HPDE6-E6E7 (cell line): ENCODE results near the gene SERPINB13.
A peak's percentile ranks its signal among the peaks of the same experiment; 100 is the strongest.

Source experiments
- DNase-seq: peaks from one replicate; pipeline ENCODE4 v3.0.0; 2011; ENCODE audit warnings: missing footprints; ENCODE audit errors: extremely low spot score

Gene SERPINB13, protein sequence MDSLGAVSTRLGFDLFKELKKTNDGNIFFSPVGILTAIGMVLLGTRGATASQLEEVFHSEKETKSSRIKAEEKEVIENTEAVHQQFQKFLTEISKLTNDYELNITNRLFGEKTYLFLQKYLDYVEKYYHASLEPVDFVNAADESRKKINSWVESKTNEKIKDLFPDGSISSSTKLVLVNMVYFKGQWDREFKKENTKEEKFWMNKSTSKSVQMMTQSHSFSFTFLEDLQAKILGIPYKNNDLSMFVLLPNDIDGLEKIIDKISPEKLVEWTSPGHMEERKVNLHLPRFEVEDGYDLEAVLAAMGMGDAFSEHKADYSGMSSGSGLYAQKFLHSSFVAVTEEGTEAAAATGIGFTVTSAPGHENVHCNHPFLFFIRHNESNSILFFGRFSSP

DNA sequence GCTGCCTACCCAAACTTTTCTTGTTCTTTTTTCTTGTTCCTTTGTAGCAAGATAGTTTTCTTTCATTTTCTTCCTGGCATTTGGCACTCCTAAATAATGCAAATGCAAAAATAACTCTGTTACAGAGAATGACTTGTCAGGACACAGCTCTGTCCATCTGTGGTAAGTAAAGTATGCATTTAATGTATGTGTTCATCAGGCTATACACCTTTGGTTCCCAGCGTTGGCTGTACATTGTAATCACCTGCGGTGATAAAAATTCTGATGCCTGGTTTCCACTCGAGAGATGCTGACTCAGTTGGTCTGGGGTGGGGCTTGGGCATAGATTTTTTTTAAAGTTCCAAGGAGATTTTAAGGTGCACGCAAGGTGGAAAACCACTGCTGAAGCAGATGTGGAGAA lies at the start of gene SERPINB13:
SERPINB13 (plus strand) TSS at position 378 of the 400 bp plus-strand sequence. CDS start 1,325 bp downstream, outside the sequence.
- peak; percentile 71 for DNase-seq

DNA sequence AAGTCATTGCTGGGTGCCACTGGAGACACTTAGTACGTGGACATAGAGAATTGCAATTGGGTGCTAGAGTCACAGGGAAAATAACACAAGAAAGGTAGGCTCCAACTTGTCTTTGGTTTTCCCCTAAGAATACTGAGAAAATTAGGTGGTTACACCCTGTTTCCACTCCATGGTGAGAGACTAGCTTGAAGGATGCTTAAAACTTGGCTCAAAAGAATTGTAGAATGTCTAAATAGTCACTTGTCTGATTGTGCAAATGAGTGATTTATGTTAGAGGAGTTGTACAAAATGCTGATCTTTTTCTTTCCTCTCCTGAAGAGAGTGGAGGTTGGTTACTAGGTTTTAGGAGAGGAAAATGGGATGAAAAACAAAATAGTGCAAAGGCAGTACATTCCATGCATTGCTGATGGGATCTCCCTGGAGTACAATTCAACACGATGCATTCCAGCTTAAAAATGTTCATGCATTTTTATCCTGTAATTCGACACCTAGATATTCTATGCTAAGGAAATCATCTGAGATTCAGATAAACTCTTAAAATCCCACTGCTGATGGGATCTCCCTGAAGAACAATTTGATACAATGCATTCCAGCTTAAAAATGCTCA lies 47.1 kb upstream of the SERPINB13 start:
- no peak for DNase-seq

DNA sequence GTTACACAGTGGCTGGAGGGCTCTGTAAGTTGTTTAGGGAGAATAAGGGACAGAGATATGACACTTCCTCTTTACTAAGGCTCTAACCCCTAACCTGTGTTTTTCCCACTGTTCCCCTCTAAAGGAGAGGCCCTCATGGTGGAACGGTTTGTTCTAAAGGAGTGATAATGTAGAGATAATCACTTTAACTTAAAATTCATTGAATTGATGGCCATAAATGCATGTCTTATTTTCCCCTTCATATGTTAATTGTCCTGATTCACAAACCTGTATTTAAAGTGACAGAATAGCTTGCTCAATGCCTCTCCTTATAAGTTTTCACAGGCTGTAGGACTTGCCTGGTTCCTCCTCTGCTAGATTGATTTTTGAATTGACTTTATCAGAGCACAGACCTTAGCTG lies 45.1 kb upstream of the SERPINB13 start, which contains the start of gene SERPINB12:
SERPINB12 (plus strand) TSS at position 301 of the 400 bp plus-strand sequence. CDS start 13,791 bp downstream, outside the sequence.
- DNase-seq: no peak

DNA sequence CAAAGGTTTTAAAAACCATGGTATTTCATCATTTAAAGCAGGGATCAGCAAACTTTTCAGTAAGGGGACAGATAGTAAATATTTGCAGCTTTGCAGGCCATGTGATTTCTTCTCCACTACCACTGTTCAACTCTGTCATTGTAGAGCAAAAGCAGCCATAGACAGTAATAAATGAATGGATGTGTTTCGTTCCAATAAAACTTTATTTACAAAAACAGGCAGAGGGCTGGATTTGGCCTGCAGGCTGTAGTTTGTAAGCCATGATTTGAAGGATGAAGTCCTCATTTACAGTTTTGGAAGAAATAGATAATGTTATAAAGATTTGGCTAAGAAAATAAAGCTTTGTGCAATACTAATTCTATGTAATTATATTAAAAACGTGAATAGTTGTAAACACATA lies 43.1 kb upstream of the SERPINB13 start:
- no peak for DNase-seq

DNA sequence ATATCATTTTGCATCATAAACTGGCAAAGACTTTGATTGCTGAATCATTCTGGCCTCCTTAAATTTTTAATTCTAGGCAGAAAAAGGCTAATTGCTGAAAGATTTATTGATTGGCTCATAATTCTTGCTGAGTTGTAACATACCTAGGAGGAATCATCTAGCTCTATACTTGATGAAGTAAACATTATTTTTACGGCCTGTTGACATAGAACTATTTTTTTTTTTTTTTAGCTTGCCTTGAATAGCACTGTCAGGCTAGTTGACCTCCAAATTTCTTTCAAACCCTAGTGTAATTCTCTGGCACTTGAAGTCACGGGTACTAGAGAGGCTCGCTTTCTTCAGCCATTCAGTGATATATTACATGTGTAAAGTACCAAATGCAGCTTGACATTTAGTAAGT lies 42.1 kb upstream of the SERPINB13 start:
- no peak for DNase-seq

DNA sequence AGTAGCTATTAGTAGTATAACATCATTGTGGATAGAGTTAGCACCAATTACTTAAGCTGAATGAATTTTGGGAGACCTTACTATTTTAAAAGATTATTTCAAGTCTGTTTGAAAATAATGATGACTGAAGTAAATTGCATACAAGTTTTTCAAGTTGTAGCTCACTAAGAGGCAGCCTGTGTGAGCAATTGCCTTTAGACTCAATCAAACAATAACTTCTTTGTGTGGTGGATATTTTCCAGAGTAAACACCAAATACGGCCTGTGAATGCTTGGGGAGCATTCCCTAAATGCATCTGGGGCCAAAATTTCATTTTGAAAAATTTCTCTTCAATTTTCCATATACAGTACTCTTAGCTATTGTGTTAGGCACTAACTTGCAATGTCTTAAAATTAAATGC lies 37.1 kb upstream of the SERPINB13 start:
- no peak for DNase-seq

DNA sequence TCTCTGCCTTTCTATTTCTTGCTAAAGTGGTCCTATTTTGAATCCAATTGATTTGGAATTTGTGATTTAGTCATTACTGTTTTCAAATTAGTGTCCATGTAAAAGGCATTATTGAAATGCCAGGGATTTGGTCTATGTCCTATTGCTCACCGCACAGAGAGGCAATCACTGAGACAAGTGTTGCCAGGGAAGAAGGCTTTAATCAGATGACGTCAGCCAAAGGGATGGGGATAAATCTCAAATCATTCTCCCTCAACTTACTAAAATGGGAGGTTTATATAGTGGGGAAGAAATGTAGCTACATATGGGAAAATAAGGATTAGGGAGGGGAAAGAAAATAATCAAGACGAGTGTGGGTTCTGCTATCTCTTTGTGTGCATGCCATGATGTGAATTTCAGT lies 35.4 kb upstream of the SERPINB13 start:
- no peak for DNase-seq

DNA sequence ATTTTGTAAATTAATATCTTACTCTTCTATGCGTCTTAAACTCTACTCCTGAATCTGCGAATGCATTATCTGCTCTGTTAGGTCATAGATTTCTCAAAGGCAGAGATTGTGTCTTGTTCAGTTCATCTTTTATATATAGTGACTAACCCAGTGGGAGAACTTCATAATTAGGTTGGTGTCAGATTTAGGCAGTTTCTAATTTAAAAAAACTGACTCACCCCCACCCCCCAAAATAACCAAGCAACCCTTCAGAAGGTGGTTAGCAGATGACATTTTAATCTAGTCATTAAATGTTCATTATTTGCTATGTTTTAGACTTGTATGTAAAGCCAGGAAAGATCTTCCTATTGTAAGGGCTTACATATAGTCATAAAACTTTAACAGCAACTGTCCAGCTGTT lies 34.6 kb upstream of the SERPINB13 start:
- DNase-seq: no peak

DNA sequence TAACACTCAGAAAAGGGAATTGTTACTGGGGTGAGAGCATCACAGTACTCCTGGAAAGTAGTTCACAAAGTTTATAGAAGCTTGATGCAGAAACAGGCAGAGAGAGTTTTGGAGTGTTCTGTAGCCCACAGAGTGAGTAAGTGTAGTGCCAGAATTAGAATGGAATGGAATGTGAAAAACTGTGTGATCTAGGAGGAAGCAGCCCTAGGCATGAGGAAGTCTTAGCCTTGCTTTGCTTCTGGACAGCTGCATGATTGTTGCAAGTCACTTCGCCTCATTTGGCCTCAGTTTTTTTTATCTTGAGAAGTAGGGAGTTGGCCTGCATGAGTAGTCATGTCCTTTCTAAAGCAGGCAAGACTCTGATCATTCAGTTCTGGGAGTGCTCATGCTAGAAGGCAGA lies 34.1 kb upstream of the SERPINB13 start:
- peak; percentile 78 for DNase-seq

DNA sequence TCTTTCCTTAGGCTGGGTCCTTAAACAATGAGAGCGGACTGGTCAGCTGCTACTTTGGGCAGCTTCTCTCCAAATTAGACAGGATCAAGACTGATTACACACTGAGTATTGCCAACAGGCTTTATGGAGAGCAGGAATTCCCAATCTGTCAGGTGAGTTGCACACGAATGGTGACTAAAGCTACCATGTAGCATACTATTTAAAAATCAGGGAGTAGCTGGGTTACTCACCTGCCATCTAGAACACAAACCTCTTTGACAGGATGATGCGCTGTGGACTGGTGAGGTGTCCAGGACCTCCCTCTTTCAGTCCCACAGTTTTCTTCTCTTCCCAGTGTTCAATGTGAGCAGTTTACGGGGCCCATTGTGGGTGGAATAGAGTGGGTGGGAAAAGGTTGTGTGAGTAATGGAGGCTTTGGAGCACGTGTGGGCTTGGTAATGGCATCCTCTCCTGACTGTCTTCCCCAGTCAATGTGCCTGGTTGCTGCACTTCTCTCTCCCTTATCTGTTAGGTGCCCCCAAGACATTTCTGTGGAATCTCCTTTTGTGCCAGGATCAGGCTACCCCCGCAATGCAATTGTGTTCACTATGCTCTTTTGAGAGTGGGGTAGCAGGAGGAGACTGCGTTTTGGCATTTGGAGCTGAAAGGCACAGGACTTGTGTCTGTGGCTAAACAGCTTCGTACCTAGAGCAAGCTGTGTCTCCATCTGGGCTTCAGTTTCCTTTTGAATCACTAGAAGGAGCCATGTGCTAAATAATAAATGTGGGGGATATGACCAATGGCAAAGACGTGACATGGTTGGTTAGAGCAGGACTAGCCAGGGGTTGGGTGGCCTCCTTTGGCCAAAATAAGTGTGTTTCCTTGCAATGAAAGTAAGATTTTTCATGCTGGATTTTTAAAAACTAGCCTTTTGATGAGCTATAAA lies 27.3 kb upstream of the SERPINB13 start:
- no peak for DNase-seq

DNA sequence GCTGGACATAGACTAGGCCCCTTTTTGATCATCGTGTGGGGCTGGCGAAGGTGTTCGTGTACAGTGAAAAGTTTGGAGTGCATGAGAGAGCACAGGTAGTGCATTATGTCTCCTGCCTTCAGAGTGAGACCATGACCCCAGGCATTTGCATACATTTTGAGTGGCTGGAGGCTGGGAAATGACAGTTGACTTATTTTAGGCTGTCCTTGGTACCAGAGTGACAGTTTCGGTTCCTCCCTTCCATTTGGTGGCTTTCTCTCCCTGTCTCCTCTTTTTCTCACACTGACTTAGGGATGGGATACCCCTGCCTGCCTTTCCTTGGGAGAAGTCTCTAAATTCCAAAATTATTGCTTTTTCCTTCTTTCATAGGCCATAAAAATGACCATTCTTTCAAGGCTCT lies 24.9 kb upstream of the SERPINB13 start:
- DNase-seq: no peak

DNA sequence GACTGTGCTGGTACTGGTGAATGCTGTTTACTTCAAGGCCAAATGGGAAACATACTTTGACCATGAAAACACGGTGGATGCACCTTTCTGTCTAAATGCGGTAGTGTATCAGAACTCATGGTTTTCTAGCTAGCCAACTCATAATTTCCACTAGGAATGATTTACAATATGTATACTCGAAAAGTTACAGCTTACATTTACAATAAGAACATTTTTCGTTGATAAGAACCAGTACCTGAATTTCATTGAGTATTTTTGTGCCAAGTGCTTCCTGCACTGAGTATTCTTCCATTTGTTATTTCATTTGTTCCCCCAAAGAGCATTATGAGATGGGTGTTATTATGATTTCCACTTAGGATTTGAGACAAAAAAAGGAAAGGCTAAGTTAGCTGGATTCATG lies 23.1 kb upstream of the SERPINB13 start:
- no peak for DNase-seq

DNA sequence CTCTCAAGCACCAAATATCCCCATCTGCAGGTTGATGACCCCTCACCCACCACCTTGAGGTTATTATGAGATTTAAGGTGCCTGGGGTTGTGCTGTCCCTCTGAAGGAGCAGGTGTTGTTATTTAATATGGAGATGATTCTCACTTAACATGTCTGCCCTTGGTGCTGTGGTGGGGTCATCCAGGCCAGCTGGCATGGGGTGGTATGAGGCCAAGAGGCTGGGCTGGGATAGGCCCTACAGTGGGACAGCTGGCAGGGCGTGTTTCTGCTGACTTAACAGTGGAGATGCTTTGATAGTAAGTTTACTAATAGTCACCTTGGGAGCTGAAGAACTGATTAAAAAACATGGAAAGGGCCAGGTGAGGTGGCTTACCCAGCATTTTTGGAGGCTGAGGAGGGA lies 22.6 kb upstream of the SERPINB13 start:
- DNase-seq: no peak

DNA sequence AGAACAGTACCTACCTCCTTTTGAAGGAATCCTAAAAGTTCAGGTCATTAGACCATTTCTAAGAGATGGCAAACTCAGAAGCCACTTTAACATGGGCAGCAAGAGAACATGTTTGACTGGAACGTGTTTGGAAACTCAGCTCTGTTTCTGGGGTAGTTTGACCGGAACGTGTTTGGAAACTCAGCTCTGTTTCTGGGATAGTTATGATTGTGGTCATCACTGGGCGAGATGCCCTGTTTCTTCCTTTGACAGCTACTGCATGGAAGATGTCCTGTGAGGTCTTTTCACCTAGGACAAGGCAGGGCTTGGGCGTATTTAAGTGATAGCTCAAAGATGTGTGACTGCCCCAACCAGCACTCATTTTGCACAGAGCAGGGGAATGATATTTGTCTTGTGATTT lies 19.9 kb upstream of the SERPINB13 start:
- DNase-seq: no peak

DNA sequence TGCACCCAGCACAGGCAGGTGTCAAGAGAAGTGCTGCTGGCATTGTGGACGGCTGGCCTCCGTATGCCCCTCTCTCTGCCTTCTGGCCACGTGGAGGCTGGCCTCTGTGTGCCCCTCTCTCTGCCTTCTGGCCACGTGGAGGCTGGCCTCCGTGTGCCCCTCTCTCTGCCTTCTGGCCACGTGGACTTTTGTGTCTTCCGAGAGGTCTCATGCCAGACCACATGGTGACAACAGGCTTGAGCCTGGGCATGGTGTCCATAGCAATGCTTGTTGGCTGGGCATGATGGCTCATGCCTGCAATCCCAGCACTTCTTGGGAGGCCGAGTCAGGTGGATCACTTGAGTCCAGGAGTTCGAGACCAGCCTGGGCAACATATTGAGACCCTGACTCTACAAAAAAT lies 19.3 kb upstream of the SERPINB13 start:
- no peak for DNase-seq

DNA sequence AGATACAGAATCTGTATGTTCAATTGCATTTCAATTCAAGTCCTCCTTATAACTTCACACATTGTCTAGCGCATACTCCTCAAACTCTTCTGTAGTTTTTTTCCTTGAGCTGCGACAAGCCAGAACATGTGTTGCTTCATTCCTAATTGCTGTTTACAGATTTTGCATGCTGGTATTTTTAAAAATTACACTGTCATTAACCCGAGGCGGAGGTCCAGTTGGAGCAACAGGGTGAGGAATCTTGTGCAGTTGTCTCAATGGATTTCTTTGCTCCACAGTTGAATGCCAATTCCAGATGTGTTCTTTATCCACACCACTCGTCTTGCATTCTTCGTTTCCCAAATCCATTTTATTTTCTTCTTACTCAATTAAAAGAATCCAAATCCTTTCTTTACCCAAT lies 16.4 kb upstream of the SERPINB13 start:
- DNase-seq: no peak

DNA sequence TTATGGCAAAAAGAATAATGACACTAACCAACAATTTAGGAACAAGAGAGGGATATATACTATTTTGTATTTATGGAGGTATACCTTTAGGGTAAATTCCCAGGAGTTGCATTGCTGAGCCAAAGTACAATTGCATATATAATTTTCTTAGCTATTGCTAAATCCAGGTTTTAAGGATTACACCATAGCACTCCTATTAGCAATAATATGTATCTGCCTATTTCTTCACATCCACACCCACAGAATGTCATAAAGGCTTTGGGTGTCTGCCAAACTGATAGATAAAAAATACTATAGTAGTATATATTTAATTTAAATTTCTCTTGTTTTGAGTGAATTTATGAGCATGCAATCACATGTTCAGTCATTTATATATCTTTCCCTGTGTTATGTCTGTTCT lies 11.5 kb upstream of the SERPINB13 start:
- no peak for DNase-seq

DNA sequence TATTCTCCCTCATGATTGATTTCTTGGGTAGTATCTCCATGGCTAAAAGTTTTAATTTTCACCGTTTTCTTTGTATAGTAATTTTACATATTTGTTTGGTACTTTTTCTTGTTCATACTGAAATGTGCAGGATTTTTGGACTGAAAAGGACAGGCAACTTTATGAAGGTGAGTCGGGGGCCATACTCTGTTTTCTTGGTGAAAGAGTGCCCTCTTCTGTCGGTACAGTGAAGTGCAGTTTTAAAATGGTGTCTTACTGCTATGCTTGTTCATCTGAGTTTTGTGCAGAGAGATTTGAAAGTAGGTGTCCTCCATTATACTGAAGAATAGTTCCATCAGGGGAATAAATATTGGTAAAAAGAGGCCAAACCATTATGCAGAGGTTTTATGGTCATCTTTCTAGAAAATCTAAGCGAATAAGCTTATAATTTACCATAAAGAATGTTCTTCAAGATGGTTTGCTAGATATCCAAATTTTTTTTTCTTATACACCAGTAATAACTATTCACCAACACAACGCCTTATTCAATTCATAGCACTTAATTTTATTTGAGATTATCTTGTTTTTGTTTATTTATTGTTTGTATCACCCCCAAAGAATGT lies 8.7 kb upstream of the SERPINB13 start:
- no peak for DNase-seq

DNA sequence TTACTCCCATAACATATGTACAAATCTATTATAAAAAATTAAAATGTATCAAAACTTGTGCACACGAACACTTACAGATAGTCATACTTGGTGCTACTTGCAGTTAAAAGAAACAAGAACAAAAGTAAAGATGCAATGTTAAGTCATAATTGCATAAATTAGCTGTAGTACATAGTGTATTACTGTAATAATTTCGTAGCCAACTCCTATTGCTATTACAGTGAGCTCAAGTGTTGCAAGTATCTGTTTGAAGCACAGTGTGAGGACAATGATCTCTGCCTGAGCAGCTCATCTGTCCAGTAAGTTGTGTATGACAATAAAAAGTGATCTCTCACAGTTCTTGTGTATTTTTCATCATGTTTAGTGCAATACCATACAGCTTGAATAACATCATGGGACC lies 7.5 kb upstream of the SERPINB13 start:
- no peak for DNase-seq

DNA sequence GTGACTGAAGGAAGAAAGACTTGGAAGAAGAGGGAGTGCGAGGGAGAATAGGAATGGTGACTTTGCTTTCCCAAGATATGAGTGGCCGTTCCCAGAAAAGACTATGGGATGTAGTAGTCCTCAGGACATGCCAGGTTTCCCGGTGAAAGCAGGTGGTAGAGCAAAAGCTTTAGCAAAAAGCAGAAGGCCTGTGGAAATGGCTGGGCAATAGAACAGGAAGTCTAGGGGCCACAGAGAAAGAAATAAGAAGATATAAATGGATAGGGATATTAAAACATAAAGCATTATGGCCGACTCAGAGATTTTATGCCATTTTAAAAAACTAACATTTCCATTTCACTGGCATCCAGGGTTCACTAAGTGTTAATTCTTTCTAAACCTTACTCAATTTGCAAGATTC lies 1.2 kb upstream of the SERPINB13 start:
- DNase-seq: no peak

DNA sequence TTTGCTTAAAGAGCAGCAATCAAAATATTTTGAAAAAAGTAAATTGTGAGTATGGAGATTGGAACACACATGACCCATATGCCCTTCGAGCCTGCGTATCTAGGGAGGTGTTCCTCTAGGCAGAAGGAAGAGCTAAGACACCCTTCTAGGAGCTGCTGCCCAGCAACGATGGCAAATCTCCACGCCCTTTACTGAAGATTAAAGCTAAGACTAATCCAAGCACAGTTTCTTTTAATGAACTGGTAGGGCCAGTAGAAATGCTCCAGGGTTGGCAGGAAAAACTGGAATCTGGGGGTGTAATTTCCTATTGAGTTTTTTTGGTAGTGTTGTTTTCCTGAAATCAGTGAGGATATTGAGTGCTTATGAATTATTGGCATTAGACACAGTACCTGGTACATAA lies 712 bp upstream of the SERPINB13 start:
- peak; percentile 40 for DNase-seq

DNA sequence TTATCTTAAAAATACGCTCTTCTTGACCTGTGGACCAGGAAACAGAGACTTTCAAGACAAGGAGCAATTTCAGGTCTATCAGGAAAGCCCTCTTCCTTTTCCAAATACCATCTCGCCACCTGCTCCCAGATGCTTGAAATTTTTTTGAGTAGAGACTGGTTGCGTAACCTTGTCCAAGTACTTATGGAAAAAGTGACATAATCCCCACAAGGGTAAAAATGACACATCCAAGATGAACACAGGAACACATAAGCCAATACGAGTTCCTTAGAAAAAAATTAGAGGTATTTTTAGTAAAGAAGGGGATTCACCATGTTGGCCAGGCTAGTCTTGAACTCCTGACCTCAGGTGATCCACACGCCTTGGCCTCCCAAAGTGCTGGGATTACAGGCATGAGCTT lies 1.8 kb downstream of the SERPINB13 start:
- no peak for DNase-seq
